Parathyroid adenoma (tissue), 2 donors: Measurements from ENCODE around the gene CHAD.
"Not testable (repeated sequence)": the region's sequence is repeated elsewhere in the genome, so short reads cannot be mapped to it uniquely, and the experiment has no call there.

Source experiments
- H2AFZ ChIP-seq: fragments of 300-600 bp; sonication (generic); one replicate; pipeline ENCODE4 v1.7.0; 2017; ENCODE audit warnings: antibody characterized with exemption, mild to moderate bottlenecking
- H3K27ac ChIP-seq: fragments of 300-600 bp; sonication (generic); one replicate; pipeline ENCODE4 v1.7.0; 2017
- H3K27me3 ChIP-seq: fragments of 300-600 bp; sonication (generic); one replicate; pipeline ENCODE4 v1.7.0; 2017; ENCODE audit warnings: low read length; ENCODE audit not compliant: control insufficient read depth, insufficient read depth
- H3K36me3 ChIP-seq: fragments of 300-600 bp; sonication (generic); one replicate; pipeline ENCODE4 v1.7.0; 2017; ENCODE audit warnings: low read length; ENCODE audit not compliant: control insufficient read depth, insufficient read depth
- H3K4me1 ChIP-seq: fragments of 300-600 bp; sonication (generic); one replicate; pipeline ENCODE4 v1.7.0; 2017; ENCODE audit warnings: control low read depth
- H3K4me2 ChIP-seq: fragments of 300-600 bp; sonication (generic); one replicate; pipeline ENCODE4 v1.7.0; 2017; ENCODE audit warnings: low read length
- H3K4me3 ChIP-seq: fragments of 300-600 bp; sonication (generic); one replicate; pipeline ENCODE4 v1.7.0; 2017; ENCODE audit warnings: low read depth, low read length
- H3K79me2 ChIP-seq: fragments of 300-600 bp; sonication (generic); one replicate; pipeline ENCODE4 v1.7.0; 2017; ENCODE audit warnings: control low read depth
- H3K9ac ChIP-seq: fragments of 300-600 bp; sonication (generic); one replicate; pipeline ENCODE4 v1.7.0; 2017; ENCODE audit warnings: mild to moderate bottlenecking
- H3K9me3 ChIP-seq: fragments of 300-600 bp; sonication (generic); one replicate; pipeline ENCODE4 v1.7.0; 2017; ENCODE audit warnings: low read length; ENCODE audit not compliant: control insufficient read depth
- CTCF ChIP-seq: fragments of 300-600 bp; sonication (generic); IDR thresholded peaks from one replicate; pipeline ENCODE4 v1.7.0; 2017; ENCODE audit warnings: antibody characterized with exemption, mild to moderate bottlenecking
- donor health status: primary hyperparathyroidism.

The CHAD gene

GRCh38 chr17:50422738-50423137, 45.9 kb downstream of the CHAD start:
- H3K4me1 ChIP-seq: peaks cover 18% of the 10 kb centered on the region
- H3K36me3 ChIP-seq: no peaks in the 10 kb centered on the region
- H3K4me3 ChIP-seq: no peak overlapping the region
- H3K9ac ChIP-seq: no peak overlapping the region
- no peak overlapping the region for H3K4me2 ChIP-seq
- H2AFZ ChIP-seq: no peak overlapping the region
- no peaks in the 10 kb centered on the region for H3K79me2 ChIP-seq
- H3K27ac ChIP-seq: no peak overlapping the region
- no peak for TF ChIP-seq CTCF
- H3K27me3 ChIP-seq: no peaks in the 10 kb centered on the region
- no peaks in the 10 kb centered on the region for H3K9me3 ChIP-seq

- no peak for TF ChIP-seq CTCF
- Histone ChIP-seq H3K36me3 (no peaks in the 10 kb centered on the region), H3K9me3 (no peaks in the 10 kb centered on the region), H3K79me2 (no peaks in the 10 kb centered on the region), H3K4me3 (peak overlapping the region; percentile 43), H3K4me1 (peaks cover 7% of the 10 kb centered on the region), H3K9ac (no peak overlapping the region), H2AFZ (peak overlapping the region; percentile 63), H3K27ac (peak overlapping the region; percentile 65), H3K4me2 (peak overlapping the region; percentile 66), H3K27me3 (no peaks in the 10 kb centered on the region)
Observed at GRCh38 chr17:50421308-50422051, 47.2 kb downstream of the CHAD start.

- Histone ChIP-seq H3K9ac (no peak overlapping the region), H3K4me3 (no peak overlapping the region), H3K9me3 (no peaks in the 10 kb centered on the region), H3K4me1 (peaks cover 5% of the 10 kb centered on the region), H3K27me3 (no peaks in the 10 kb centered on the region), H2AFZ (peak overlapping the region; percentile 63), H3K4me2 (no peak overlapping the region), H3K79me2 (no peaks in the 10 kb centered on the region), H3K36me3 (no peaks in the 10 kb centered on the region), H3K27ac (no peak overlapping the region)
- TF ChIP-seq CTCF: no peak
Observed at GRCh38 chr17:50420419-50421112, 48.1 kb downstream of the CHAD start.

GRCh38 chr17:50419577-50419976, 49.1 kb downstream of the CHAD start:
- not testable (repeated sequence) for H3K27me3 ChIP-seq, H3K79me2 ChIP-seq, H3K9ac ChIP-seq, H3K9me3 ChIP-seq, H3K4me1 ChIP-seq, H3K36me3 ChIP-seq, H3K4me2 ChIP-seq, H2AFZ ChIP-seq, H3K4me3 ChIP-seq, H3K27ac ChIP-seq

- Histone ChIP-seq H2AFZ (no peak overlapping the region), H3K4me2 (no peak overlapping the region), H3K27me3 (no peaks in the 10 kb centered on the region), H3K9me3 (no peaks in the 10 kb centered on the region), H3K36me3 (no peaks in the 10 kb centered on the region), H3K79me2 (no peaks in the 10 kb centered on the region), H3K9ac (no peak overlapping the region), H3K4me1 (no peaks in the 10 kb centered on the region), H3K4me3 (no peak overlapping the region), H3K27ac (no peak overlapping the region)
- no peak for TF ChIP-seq CTCF
Observed at GRCh38 chr17:50414808-50415207, 53.9 kb downstream of the CHAD start.
